AG04450 (cell line): ENCODE results near the gene ZNF30. TPM values are rescaled to one million over a fixed set of nuclear protein-coding genes. Genes with fewer than 3 reads are reported as not detected.

ENCODE experiments used
- CTCF ChIA-PET: fragments of 300-600, 350-600 bp; formaldehyde crosslinking; extraction: SDS; loops from one replicate; lab custom pipeline; 2022; ENCODE audit warnings: antibody characterized with exemption, inconsistent platforms; lab: Charles Lee
- POLR2A ChIA-PET: fragments of 350-600 bp; formaldehyde crosslinking; extraction: SDS; loops from one replicate; lab custom pipeline; 2021; ENCODE audit warnings: antibody characterized with exemption, inconsistent platforms; lab: Yijun Ruan, JAX
- DNase-seq: peaks from one replicate; pipeline ENCODE4 v3.0.0-alpha.2; 2011; ENCODE audit warnings: low read depth, low spot score
- H3K27ac ChIP-seq: one replicate; pipeline ENCODE4 v1.5.1; 2012; ENCODE audit warnings: low read depth, low read length, control low read depth
- H3K27me3 ChIP-seq: one replicate; pipeline ENCODE4 v1.6.0; 2012; ENCODE audit warnings: low read length; ENCODE audit not compliant: control insufficient read depth, insufficient read depth
- H3K4me3 ChIP-seq: 2 replicates; pipeline ENCODE4 v1.5.1; 2011; ENCODE audit warnings: mild to moderate bottlenecking, low read depth, low read length, control low read depth
- H3K9me3 ChIP-seq: 2 replicates; pipeline ENCODE4 v1.5.1; 2012; ENCODE audit warnings: low read length; ENCODE audit not compliant: control insufficient read depth, insufficient read depth
- polyA plus RNA-seq: library from polyadenylated mRNA; depleted of rRNA; stranded (reverse); fragments of >200 nt; gene quantifications from 2 replicates; pipeline ENCODE4 v1.2.3, GENCODE V29; 2011
- TF ChIP-seq, protein P1 (sequence below): IDR thresholded peaks from 2 replicates; pipeline ENCODE4 v1.5.1; 2011; ENCODE audit warnings: low read depth, low read length, control low read depth, inconsistent platforms

Gene ZNF30
- polyA plus RNA-seq, 1 experiment: 3.1 TPM

- Histone ChIP-seq H3K27me3 (peaks cover 8% of the 10 kb centered on the region), H3K4me3 (no peak overlapping the region), H3K9me3 (peaks cover 23% of the 10 kb centered on the region), H3K27ac (no peak overlapping the region)
- DNase-seq: no peak
- ChIA-PET POLR2A (no interaction called here), CTCF (interaction anchor here (0.5 to 4.3 kb wide), 26 partner anchors 8 to 1381 kb away, joined by 3 to 31 read pairs (median 5); partner anchors contain the start of genes GRAMD1A and ZNF792)
- TF ChIP-seq, protein P1, sequence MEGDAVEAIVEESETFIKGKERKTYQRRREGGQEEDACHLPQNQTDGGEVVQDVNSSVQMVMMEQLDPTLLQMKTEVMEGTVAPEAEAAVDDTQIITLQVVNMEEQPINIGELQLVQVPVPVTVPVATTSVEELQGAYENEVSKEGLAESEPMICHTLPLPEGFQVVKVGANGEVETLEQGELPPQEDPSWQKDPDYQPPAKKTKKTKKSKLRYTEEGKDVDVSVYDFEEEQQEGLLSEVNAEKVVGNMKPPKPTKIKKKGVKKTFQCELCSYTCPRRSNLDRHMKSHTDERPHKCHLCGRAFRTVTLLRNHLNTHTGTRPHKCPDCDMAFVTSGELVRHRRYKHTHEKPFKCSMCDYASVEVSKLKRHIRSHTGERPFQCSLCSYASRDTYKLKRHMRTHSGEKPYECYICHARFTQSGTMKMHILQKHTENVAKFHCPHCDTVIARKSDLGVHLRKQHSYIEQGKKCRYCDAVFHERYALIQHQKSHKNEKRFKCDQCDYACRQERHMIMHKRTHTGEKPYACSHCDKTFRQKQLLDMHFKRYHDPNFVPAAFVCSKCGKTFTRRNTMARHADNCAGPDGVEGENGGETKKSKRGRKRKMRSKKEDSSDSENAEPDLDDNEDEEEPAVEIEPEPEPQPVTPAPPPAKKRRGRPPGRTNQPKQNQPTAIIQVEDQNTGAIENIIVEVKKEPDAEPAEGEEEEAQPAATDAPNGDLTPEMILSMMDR: no peak
Observed at GRCh38 chr19:34972163-34972705, 45.5 kb downstream of the ZNF30 start.

GRCh38 chr19:34974646-34975045 lies 47.9 kb downstream of the ZNF30 start:
- ChIA-PET CTCF (interaction anchor here (1.2 to 1.7 kb wide), 2 partner anchors 31 to 38 kb away, joined by 5 to 6 read pairs; no protein-coding TSS in a partner anchor), POLR2A (no interaction called here)
- Histone ChIP-seq H3K27ac (no peak overlapping the region), H3K4me3 (no peak overlapping the region), H3K9me3 (peaks cover 17% of the 10 kb centered on the region), H3K27me3 (peaks cover 4% of the 10 kb centered on the region)
- TF ChIP-seq, protein P1: no peak
- DNase-seq: no peak

DNA sequence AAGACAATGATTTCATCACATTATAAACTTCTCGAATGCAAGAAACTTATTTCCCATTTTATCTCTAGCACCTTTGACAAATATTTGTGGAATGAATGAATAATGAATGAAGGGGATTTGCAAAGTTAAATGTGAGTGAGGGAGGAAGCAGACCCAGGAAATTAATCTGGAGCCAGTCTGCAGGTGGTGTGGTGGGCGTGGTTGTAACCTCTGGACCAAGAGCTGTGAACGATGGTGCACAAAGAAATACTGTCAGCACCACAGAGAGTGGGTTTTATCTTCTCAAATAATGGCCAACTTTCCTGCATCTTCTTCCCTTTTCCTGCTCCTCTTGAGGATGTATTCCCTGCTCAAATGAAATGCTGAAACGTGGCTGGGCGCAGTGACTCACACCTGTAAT lies 48.4 kb downstream of the ZNF30 start:
- CTCF ChIA-PET: interaction anchor here (1.2 to 1.7 kb wide), 2 partner anchors 31 to 37 kb away, joined by 5 to 6 read pairs; no protein-coding TSS in a partner anchor

DNA sequence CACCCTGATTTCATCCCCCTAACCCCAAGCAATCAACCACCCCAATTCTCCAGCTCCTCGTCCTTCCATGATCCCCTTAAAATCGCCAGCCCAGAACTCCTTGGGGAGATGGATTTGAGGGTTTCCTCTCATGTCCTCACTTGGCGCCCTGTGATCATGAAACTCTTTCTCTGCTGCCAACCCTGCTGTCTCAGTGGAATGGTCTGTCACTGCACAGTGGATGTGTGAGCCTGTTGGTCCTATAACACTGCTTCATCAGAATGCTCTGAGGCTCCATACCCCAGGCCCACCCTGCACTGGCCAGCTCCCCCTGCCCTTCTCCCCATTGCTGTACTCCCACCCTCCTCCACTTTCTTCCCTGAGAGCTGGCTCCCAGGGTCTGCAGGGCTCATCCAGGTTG lies 49.9 kb downstream of the ZNF30 start:
- TF ChIP-seq, protein P1: no peak
- CTCF ChIA-PET: interaction anchor here (0.6 to 1.2 kb wide), 2 partner anchors 90 to 293 kb away, joined by 3 read pairs; no protein-coding TSS in a partner anchor
- H3K4me3 ChIP-seq: no peak overlapping the region
- peaks cover 4% of the 10 kb centered on the region for H3K27me3 ChIP-seq
- POLR2A ChIA-PET: no interaction called here
- no peak overlapping the region for H3K27ac ChIP-seq
- H3K9me3 ChIP-seq: peaks cover 14% of the 10 kb centered on the region
- DNase-seq: no peak

More for the DNA sequence above, 48.4 kb downstream of the ZNF30 start:
- Histone ChIP-seq H3K4me3 (no peak overlapping the region), H3K27me3 (peaks cover 4% of the 10 kb centered on the region), H3K27ac (no peak overlapping the region), H3K9me3 (peaks cover 14% of the 10 kb centered on the region)
- POLR2A ChIA-PET: no interaction called here
- TF ChIP-seq, protein P1: no peak
- DNase-seq: no peak

DNA sequence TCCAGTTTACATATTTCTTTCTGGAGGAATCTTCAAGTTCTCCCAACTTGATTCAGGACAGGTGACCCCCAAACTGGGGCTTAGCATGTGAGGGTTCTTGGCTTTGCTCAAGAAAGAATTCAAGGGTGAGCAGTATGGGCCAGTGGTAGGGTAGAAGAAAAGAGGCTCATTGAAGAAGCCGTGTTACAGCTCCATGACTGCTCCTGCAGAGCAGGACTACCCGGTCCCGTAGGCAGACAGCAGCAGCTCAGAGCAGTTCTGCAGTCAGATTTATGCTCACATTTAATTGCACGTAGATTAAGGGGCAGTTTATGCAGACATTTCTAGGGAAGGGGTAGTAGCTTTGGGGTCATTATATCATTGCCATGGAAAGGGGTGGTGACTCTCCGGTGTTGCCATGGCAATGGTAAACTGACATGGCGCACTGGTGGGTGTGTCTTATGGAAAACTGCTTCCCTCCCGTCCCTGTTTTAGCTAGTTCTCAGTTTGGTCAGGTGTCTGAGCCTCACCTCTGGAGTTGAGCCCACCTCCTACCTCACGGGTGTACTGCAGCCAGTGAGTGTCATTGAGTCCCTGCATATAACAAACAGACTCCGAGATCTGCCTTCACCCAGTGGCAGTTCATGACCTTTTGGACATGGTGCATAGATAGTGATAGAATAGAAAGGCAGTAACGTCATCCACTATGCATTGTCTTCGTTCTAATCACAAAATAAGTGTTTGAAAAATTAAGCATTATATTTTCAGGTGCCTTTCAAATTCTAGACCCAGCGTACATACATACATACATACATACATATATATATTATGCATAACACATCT lies 53.3 kb downstream of the ZNF30 start:
- POLR2A ChIA-PET: no interaction called here
- Histone ChIP-seq H3K4me3 (no peak overlapping the region), H3K27ac (no peak overlapping the region), H3K9me3 (peaks cover 14% of the 10 kb centered on the region), H3K27me3 (peaks cover 3% of the 10 kb centered on the region)
- CTCF ChIA-PET: no interaction called here
- no peak for DNase-seq
- TF ChIP-seq, protein P1: no peak
